DND-41 (cell line): Measurements from ENCODE around the gene SSTR3.
A peak's percentile ranks its signal among the peaks of the same experiment; 100 is the strongest.

ENCODE experiments used
- ATAC-seq: fragments of 200-7000 bp; cut with Tn5 transposase; 3 replicates; pipeline ENCODE4 v1.9.1; 2021; ENCODE audit warnings: low read depth; ENCODE audit not compliant: insufficient read depth
- DNase-seq: peaks from one replicate; pipeline ENCODE4 v3.0.0-alpha.2; 2020
- H2AFZ ChIP-seq: 2 replicates; pipeline ENCODE4 v1.6.0; 2012; ENCODE audit warnings: low read depth, low read length
- H3K27ac ChIP-seq: 2 replicates; pipeline ENCODE4 v1.5.1; 2012; ENCODE audit warnings: low read length, inconsistent platforms
- H3K27me3 ChIP-seq: fragments of 200-600 bp; sonication (generic); 2 replicates; pipeline ENCODE4 v1.6.0; 2012; ENCODE audit warnings: low read length, mild to moderate bottlenecking, inconsistent platforms; ENCODE audit not compliant: insufficient read depth, poor library complexity
- H3K36me3 ChIP-seq: 2 replicates; pipeline ENCODE4 v1.5.1; 2012; ENCODE audit warnings: low read length, inconsistent platforms; ENCODE audit not compliant: insufficient read depth
- H3K4me1 ChIP-seq: 2 replicates; pipeline ENCODE4 v1.5.1; 2012; ENCODE audit warnings: mild to moderate bottlenecking, low read length; ENCODE audit not compliant: insufficient read depth
- H3K4me2 ChIP-seq: 2 replicates; pipeline ENCODE4 v1.6.0; 2012; ENCODE audit warnings: mild to moderate bottlenecking, moderate library complexity, low read length, inconsistent platforms; ENCODE audit not compliant: insufficient read depth
- H3K4me3 ChIP-seq, 2 experiments: fragments of 200-600 bp in 1 of 2; shearing (Covaris generic) in 1 of 2; 2 replicates each; pipeline ENCODE4 v1.5.1; 2012 to 2016; ENCODE audit warnings: inconsistent platforms in 2 of 2, low read length in 2 of 2, mild to moderate bottlenecking in 2 of 2, low read depth in 1 of 2, moderate library complexity in 1 of 2
- H3K79me2 ChIP-seq: 2 replicates; pipeline ENCODE4 v1.6.0; 2012; ENCODE audit warnings: low read length, inconsistent platforms; ENCODE audit not compliant: insufficient read depth
- H3K9ac ChIP-seq: 2 replicates; pipeline ENCODE4 v1.6.0; 2012; ENCODE audit warnings: low read depth, mild to moderate bottlenecking, inconsistent platforms, low read length, moderate library complexity
- H3K9me3 ChIP-seq: 2 replicates; pipeline ENCODE4 v1.5.1; 2012; ENCODE audit warnings: low read length, moderate library complexity, mild to moderate bottlenecking, inconsistent platforms; ENCODE audit not compliant: insufficient read depth, severe bottlenecking
- H4K20me1 ChIP-seq: 2 replicates; pipeline ENCODE4 v1.6.0; 2012; ENCODE audit warnings: low read length; ENCODE audit not compliant: insufficient read depth
- CTCF ChIP-seq: IDR thresholded peaks from 2 replicates; pipeline ENCODE4 v1.5.1; 2012; ENCODE audit warnings: borderline replicate concordance, low read length, moderate library complexity, mild to moderate bottlenecking; ENCODE audit not compliant: poor library complexity, severe bottlenecking; ENCODE audit errors: extremely low read depth
- EZH2 ChIP-seq: IDR thresholded peaks from 3 replicates; pipeline ENCODE4 v1.6.1; 2012; ENCODE audit warnings: borderline replicate concordance, low read depth, mild to moderate bottlenecking, moderate library complexity, low read length, inconsistent platforms; ENCODE audit not compliant: severe bottlenecking

The SSTR3 gene

GRCh38 chr22:37169947-37170688 is 42.2 kb downstream of the SSTR3 start:
- Histone ChIP-seq H3K36me3 (no peaks in the 10 kb centered on the region), H3K9me3 (no peaks in the 10 kb centered on the region), H2AFZ (no peak overlapping the region), H3K4me1 (peaks cover 7% of the 10 kb centered on the region), H3K27me3 (peaks cover 10% of the 10 kb centered on the region), H3K4me2 (no peak overlapping the region), H4K20me1 (no peaks in the 10 kb centered on the region), H3K4me3 (no peak overlapping the region), H3K27ac (no peak overlapping the region), H3K79me2 (no peaks in the 10 kb centered on the region), H3K9ac (no peak overlapping the region)
- DNase-seq = no peak
- ATAC-seq = no peak
- TF ChIP-seq EZH2 (no peak), CTCF (peak; percentile 10)

- Histone ChIP-seq H3K4me2 (no peak overlapping the region), H3K27ac (no peak overlapping the region), H3K36me3 (no peaks in the 10 kb centered on the region), H3K9me3 (no peaks in the 10 kb centered on the region), H4K20me1 (no peaks in the 10 kb centered on the region), H3K27me3 (peaks cover 8% of the 10 kb centered on the region), H3K4me1 (peaks cover 7% of the 10 kb centered on the region), H2AFZ (no peak overlapping the region), H3K79me2 (no peaks in the 10 kb centered on the region), H3K9ac (no peak overlapping the region), H3K4me3 (no peak overlapping the region)
- TF ChIP-seq CTCF (no peak), EZH2 (no peak)
- ATAC-seq (no peak), DNase-seq (no peak)
Observed at GRCh38 chr22:37169406-37169805, 42.9 kb downstream of the SSTR3 start.

GRCh38 chr22:37167981-37168647 is 44.2 kb downstream of the SSTR3 start:
- Histone ChIP-seq H3K4me3 (no peak overlapping the region), H4K20me1 (no peaks in the 10 kb centered on the region), H3K27ac (no peak overlapping the region), H3K9me3 (no peaks in the 10 kb centered on the region), H3K4me2 (no peak overlapping the region), H3K4me1 (peaks cover 7% of the 10 kb centered on the region), H3K36me3 (no peaks in the 10 kb centered on the region), H3K9ac (no peak overlapping the region), H3K27me3 (peaks cover 3% of the 10 kb centered on the region), H3K79me2 (no peaks in the 10 kb centered on the region), H2AFZ (no peak overlapping the region)
- ATAC-seq (no peak), DNase-seq (no peak)
- TF ChIP-seq EZH2 (no peak), CTCF (no peak)
